A549 (cell line): ENCODE measurements around the gene MMP24OS. TPM values are rescaled to one million over a fixed set of nuclear protein-coding genes. Genes with fewer than 3 reads are reported as not detected.
"Not testable (repeated sequence)": the region's sequence is repeated elsewhere in the genome, so short reads cannot be mapped to it uniquely, and the experiment has no call there.

ENCODE experiments used
- ATAC-seq, 2 experiments: fragments of 200-7000 bp in 1 of 2; fragments of >200 bp in 1 of 2; cut with Nextera tagmentation in 1 of 2; cut with Tn5 transposase in 1 of 2; 3 replicates each; pipeline versions ENCODE4 v1.8.0 to v1.9.1; 2018 to 2020; ENCODE audit warnings: mild to moderate bottlenecking in 1 of 2, moderate library complexity in 1 of 2
- CTCF ChIA-PET: fragments of 300-600 bp; sonication (Branson Sonifier 250); formaldehyde crosslinking; extraction: SDS; loops from one replicate; lab custom pipeline; 2021; ENCODE audit warnings: antibody characterized with exemption, inconsistent platforms; lab: Yijun Ruan, JAX
- POLR2A ChIA-PET: fragments of 350-600 bp; formaldehyde crosslinking; extraction: SDS; loops from one replicate; lab custom pipeline; 2021; ENCODE audit warnings: antibody characterized with exemption, inconsistent platforms; lab: Yijun Ruan, JAX
- DNase-seq, 2 experiments: peaks; one replicate each; pipeline versions ENCODE4 v3.0.0 to v3.0.0-alpha.2; 2011 to 2016; ENCODE audit warnings: low read depth in 1 of 2, low spot score in 1 of 2
- FAIRE-seq: peaks from 2 replicates; lab custom pipeline; 2011; peaks lifted over from hg19 to GRCh38; lab: Jason Lieb, UNC
- H3K27ac ChIP-seq, 2 experiments: fragments of >200 bp; sonication (Bioruptor Twin); formaldehyde crosslinking; 3 replicates each; pipeline ENCODE4 v1.5.1; 2016 to 2017
- H3K4me1 ChIP-seq: fragments of >200 bp; sonication (Bioruptor Twin); formaldehyde crosslinking; 3 replicates; pipeline ENCODE4 v1.6.1; 2016
- H3K4me2 ChIP-seq: fragments of >200 bp; sonication (Bioruptor Twin); formaldehyde crosslinking; 3 replicates; pipeline ENCODE4 v1.6.1; 2016
- H3K4me3 ChIP-seq: fragments of >200 bp; sonication (Bioruptor Twin); formaldehyde crosslinking; 3 replicates; pipeline ENCODE4 v1.5.1; 2016
- H3K9me3 ChIP-seq: fragments of >200 bp; sonication (Bioruptor Twin); formaldehyde crosslinking; 3 replicates; pipeline ENCODE4 v1.6.1; 2016
- CHD4 ChIP-seq: fragments of 200-600 bp; sonication (generic); IDR thresholded peaks from 2 replicates; pipeline ENCODE4 v1.6.1; 2016; ENCODE audit warnings: antibody characterized with exemption, mild to moderate bottlenecking, borderline replicate concordance
- FOSB ChIP-seq: fragments of 250-450 bp; sonication (Bioruptor Pico); IDR thresholded peaks from 2 replicates; pipeline ENCODE4 v1.5.0; 2020; ENCODE audit warnings: mild to moderate bottlenecking, moderate library complexity
- HEYL ChIP-seq: fragments of 250-450 bp; sonication (Bioruptor Pico); IDR thresholded peaks from 2 replicates; pipeline ENCODE4 v1.8.0; 2021; ENCODE audit warnings: mild to moderate bottlenecking, moderate library complexity
- HMGXB4 ChIP-seq: fragments of 250-450 bp; sonication (Bioruptor Pico); IDR thresholded peaks from 2 replicates; pipeline ENCODE4 v1.5.0; 2021; ENCODE audit warnings: mild to moderate bottlenecking, moderate library complexity, borderline replicate concordance
- HOXB13 ChIP-seq: fragments of 250-450 bp; sonication (Bioruptor Pico); IDR thresholded peaks from 2 replicates; pipeline ENCODE4 v1.5.0; 2020; ENCODE audit warnings: low read depth, mild to moderate bottlenecking, moderate library complexity
- KDM1A ChIP-seq: fragments of 200-600 bp; sonication (generic); IDR thresholded peaks from 2 replicates; pipeline ENCODE4 v1.6.1; 2016; ENCODE audit warnings: low read depth, mild to moderate bottlenecking
- MAFK ChIP-seq: fragments of 450-650 bp; IDR thresholded peaks from 2 replicates; pipeline ENCODE4 v1.6.1; 2014; ENCODE audit not compliant: partially characterized antibody
- MAX ChIP-seq: IDR thresholded peaks from 2 replicates; pipeline ENCODE4 v1.6.1; 2012
- MAZ ChIP-seq: fragments of 150-350 bp; IDR thresholded peaks from 2 replicates; pipeline ENCODE4 v1.6.1; 2014; ENCODE audit warnings: antibody characterized with exemption, low read depth, low read length, borderline replicate concordance
- MYC ChIP-seq: IDR thresholded peaks from 2 replicates; pipeline ENCODE4 v1.6.1; 2012; ENCODE audit warnings: mild to moderate bottlenecking, inconsistent platforms, low read length, improper control_type of control experiment, borderline replicate concordance
- PBX3 ChIP-seq: IDR thresholded peaks from 2 replicates; pipeline ENCODE4 v1.6.1; 2012
- RARB ChIP-seq: fragments of 250-450 bp; sonication (Bioruptor Pico); IDR thresholded peaks from 2 replicates; pipeline ENCODE4 v1.8.0; 2021; ENCODE audit warnings: mild to moderate bottlenecking, moderate library complexity
- REST ChIP-seq: fragments of 200-600 bp; sonication (generic); IDR thresholded peaks from 2 replicates; pipeline ENCODE4 v1.6.1; 2016; ENCODE audit warnings: antibody characterized with exemption, mild to moderate bottlenecking, moderate library complexity
- RFX5 ChIP-seq: fragments of 450-650 bp; IDR thresholded peaks from 2 replicates; pipeline ENCODE4 v1.7.1; 2014; ENCODE audit warnings: antibody characterized with exemption, mild to moderate bottlenecking, moderate library complexity
- whole genome bisulfite sequencing: methylation state at CpG from one replicate; pipeline ENCODE4 v1.1.6; 2017; ENCODE audit errors: missing lambda C conversion rate; 5-methylcytosine and 5-hydroxymethylcytosine counted together
- polyA plus RNA-seq, 4 experiments: library from polyadenylated mRNA; depleted of rRNA in 3 of 4; stranded (reverse); fragments of >200 nt; fragmentation: RNase III in 1 of 4; extraction: RNeasy Plus Mini Kit Qiagen cat#74134 plus additional on column Dnase treatment in 1 of 4; gene quantifications; 2 replicates in 3 of 4; 3 replicates in 1 of 4; pipeline ENCODE4 v1.2.3, GENCODE V29; 2011 to 2017

Gene MMP24OS
- polyA plus RNA-seq, 2 of the 4 experiments (the other 2 are of a cell fraction): 13.6 to 40.5 TPM

GRCh38 chr20:35316086-35316485 lies 38.2 kb upstream of the MMP24OS start:
- DNase-seq (no peak), ATAC-seq (no peak), FAIRE-seq (no peak)
- Histone ChIP-seq H3K4me3 (no peak overlapping the region), H3K27ac (peak overlapping the region; percentile 31 to 95; a peak in 4 of 6 replicates), H3K4me2 (no peak overlapping the region), H3K9me3 (no peaks in the 10 kb centered on the region), H3K4me1 (peaks cover 80% of the 10 kb centered on the region)
- ChIA-PET POLR2A (no interaction called here), CTCF (interaction anchor here (10.2 kb wide), 1 partner anchor 11 kb away, joined by 157 read pairs; no protein-coding TSS in a partner anchor)
- WGBS: 86% methylated on average over 2 of the region's 2 CpGs
- TF ChIP-seq MAFK (peak; percentile 42), HEYL (no peak)

- H3K4me2 ChIP-seq, FAIRE-seq, POLR2A ChIA-PET, H3K4me3 ChIP-seq, ATAC-seq, DNase-seq, H3K9me3 ChIP-seq: not testable (repeated sequence)
- H3K27ac ChIP-seq: peak overlapping the region; percentile 32 to 95; a peak in 4 of 6 replicates
- CTCF ChIA-PET: interaction anchor here (3.6 kb wide), 1 partner anchor 11 kb away, joined by 33 read pairs; no protein-coding TSS in a partner anchor
- H3K4me1 ChIP-seq: peaks cover 80% of the 10 kb centered on the region
- 87% methylated on average over 7 of the region's 7 CpGs for WGBS
Measured at GRCh38 chr20:35315632-35316020, 37.7 kb upstream of the MMP24OS start.

- 89% methylated on average over 3 of the region's 3 CpGs for WGBS
- Histone ChIP-seq H3K9me3 (no peaks in the 10 kb centered on the region), H3K4me1 (peaks cover 74% of the 10 kb centered on the region), H3K27ac (peak overlapping the region; percentile 32 to 95; a peak in 5 of 6 replicates), H3K4me3 (no peak overlapping the region), H3K4me2 (no peak overlapping the region)
- ChIA-PET CTCF (interaction anchor here (1.5 to 3.6 kb wide), 2 partner anchors 10 to 14 kb away, joined by 4 to 33 read pairs; no protein-coding TSS in a partner anchor), POLR2A (no interaction called here)
- no peak for DNase-seq
- no peak for FAIRE-seq
- no peak for ATAC-seq
- TF ChIP-seq HOXB13 (CRISPR knock-in tag) (no peak), MYC (no peak), HEYL (no peak), REST (no peak), FOSB (CRISPR knock-in tag) (no peak), RFX5 (no peak), HMGXB4 (CRISPR knock-in tag) (no peak), MAX (no peak), RARB (CRISPR knock-in tag) (no peak), KDM1A (no peak), MAZ (no peak), CHD4 (no peak), PBX3 (no peak)
Measured at GRCh38 chr20:35314816-35315631, 37.1 kb upstream of the MMP24OS start.
